Measurements from ENCODE around the gene ARHGAP27. TPM values are rescaled to one million over a fixed set of nuclear protein-coding genes. Genes with fewer than 3 reads are reported as not detected.

Gene ARHGAP27
- polyA plus RNA-seq, 12 donors, result 6.0 to 25.7 (median 9.4) TPM; not detected in 1

- no peak for DNase-seq
These were observed 43.9 kb downstream of the ARHGAP27 start for GRCh38 chr17:45388604-45389325.

GRCh38 chr17:45387739-45388138 is 44.9 kb downstream of the ARHGAP27 start:
- no peak for DNase-seq

- no peak for DNase-seq
These were observed 46.5 kb downstream of the ARHGAP27 start for GRCh38 chr17:45386178-45386577.

GRCh38 chr17:45385331-45385997 is 47.2 kb downstream of the ARHGAP27 start:
- DNase-seq, result peak; percentile 85

- no peak for DNase-seq
These were observed 47.8 kb downstream of the ARHGAP27 start for GRCh38 chr17:45384789-45385262.

- no peak for DNase-seq
These were observed 48.5 kb downstream of the ARHGAP27 start for GRCh38 chr17:45384047-45384788.

- DNase-seq, result no peak
These were observed 49.7 kb downstream of the ARHGAP27 start for GRCh38 chr17:45383003-45383402.

- DNase-seq, result no peak
These were observed 50.4 kb downstream of the ARHGAP27 start for GRCh38 chr17:45382226-45382625.

- DNase-seq, result no peak
These were observed 51.7 kb downstream of the ARHGAP27 start for GRCh38 chr17:45380991-45381390.

GRCh38 chr17:45380046-45380765 is 52.5 kb downstream of the ARHGAP27 start:
- no peak for DNase-seq

- DNase-seq, result no peak
These were observed 55.3 kb downstream of the ARHGAP27 start for GRCh38 chr17:45377401-45377800.

- no peak for DNase-seq
These were observed 56.3 kb downstream of the ARHGAP27 start for GRCh38 chr17:45376171-45377005.

- no peak for DNase-seq
These were observed 58.2 kb downstream of the ARHGAP27 start for GRCh38 chr17:45374501-45374900.

- DNase-seq, result no peak
These were observed 60.3 kb downstream of the ARHGAP27 start for GRCh38 chr17:45372325-45372869.

GRCh38 chr17:45371414-45372324 is 61.0 kb downstream of the ARHGAP27 start:
- peak; percentile 60 for DNase-seq

GRCh38 chr17:45370949-45371413 is 61.7 kb downstream of the ARHGAP27 start:
- DNase-seq, result no peak

- DNase-seq, result no peak
These were observed 63.2 kb downstream of the ARHGAP27 start for GRCh38 chr17:45369421-45369820.

- DNase-seq, result no peak
These were observed 64.0 kb downstream of the ARHGAP27 start for GRCh38 chr17:45368651-45369050.

GRCh38 chr17:45367216-45367615 is 65.5 kb downstream of the ARHGAP27 start:
- DNase-seq, result no peak
